GM23338 (cell line): ENCODE measurements around the gene TRPC4. TPM values are rescaled to one million over a fixed set of nuclear protein-coding genes. Genes with fewer than 3 reads are reported as not detected.

Experiments used
- ATAC-seq: fragments of 200-7000 bp; cut with Tn5 transposase; 3 replicates; pipeline ENCODE4 v1.9.1; 2020
- DNase-seq: peaks from one replicate; pipeline ENCODE4 v3.0.0-alpha.2; 2015; ENCODE audit warnings: low spot score
- H2AFZ ChIP-seq: fragments of 200-600 bp; sonication (generic); 2 replicates; pipeline ENCODE4 v1.8.0; 2016; ENCODE audit warnings: antibody characterized with exemption, mild to moderate bottlenecking, moderate library complexity
- H3F3A ChIP-seq: fragments of 200-600 bp; sonication (generic); replicated peaks from 2 replicates; pipeline ENCODE4 v1.8.0; 2017; ENCODE audit warnings: antibody characterized with exemption, mixed run types, low read depth
- H3K27ac ChIP-seq: fragments of 200-600 bp; sonication (generic); 2 replicates; pipeline ENCODE4 v1.6.1; 2016; ENCODE audit warnings: low read depth
- H3K27me3 ChIP-seq: fragments of 200-600 bp; sonication (generic); 2 replicates; pipeline ENCODE4 v1.8.0; 2016; ENCODE audit warnings: mild to moderate bottlenecking, mixed run types, moderate library complexity; ENCODE audit not compliant: insufficient read depth
- H3K36me3 ChIP-seq: fragments of 200-600 bp; sonication (generic); 2 replicates; pipeline ENCODE4 v1.8.0; 2016; ENCODE audit warnings: mild to moderate bottlenecking; ENCODE audit not compliant: insufficient read depth
- H3K4me1 ChIP-seq: fragments of 200-600 bp; sonication (generic); 2 replicates; pipeline ENCODE4 v1.8.0; 2016; ENCODE audit warnings: mild to moderate bottlenecking, moderate library complexity; ENCODE audit not compliant: insufficient read depth
- H3K4me2 ChIP-seq: fragments of 200-600 bp; sonication (generic); 2 replicates; pipeline ENCODE4 v1.7.1; 2017; ENCODE audit warnings: mixed run types
- H3K4me3 ChIP-seq: fragments of 200-600 bp; sonication (generic); 2 replicates; pipeline ENCODE4 v1.6.1; 2016; ENCODE audit warnings: mixed run types
- H3K79me2 ChIP-seq: fragments of 200-600 bp; sonication (generic); replicated peaks from 2 replicates; pipeline ENCODE4 v1.8.0; 2017; ENCODE audit warnings: mild to moderate bottlenecking; ENCODE audit not compliant: insufficient read depth
- H3K9me2 ChIP-seq: fragments of 200-600 bp; sonication (generic); 2 replicates; pipeline ENCODE4 v1.8.0; 2017; ENCODE audit not compliant: insufficient read depth
- H4K20me1 ChIP-seq: fragments of 200-600 bp; sonication (generic); replicated peaks from 2 replicates; pipeline ENCODE4 v1.8.0; 2017; ENCODE audit warnings: mild to moderate bottlenecking; ENCODE audit not compliant: insufficient read depth
- H3K27ac Mint-ChIP-seq: 2 replicates; pipeline ENCODE4 v1.8.0; 2020; ENCODE audit warnings: inconsistent platforms, mild to moderate bottlenecking, moderate library complexity, mixed read lengths
- H3K27me3 Mint-ChIP-seq: 3 replicates; pipeline ENCODE4 v1.8.0; 2022; ENCODE audit warnings: low read depth, mild to moderate bottlenecking, moderate library complexity, mixed read lengths, inconsistent platforms; ENCODE audit not compliant: insufficient read depth, poor library complexity
- H3K36me3 Mint-ChIP-seq: 3 replicates; pipeline ENCODE4 v1.8.0; 2021; ENCODE audit warnings: low read depth, mild to moderate bottlenecking, inconsistent platforms, moderate library complexity, mixed read lengths
- H3K4me1 Mint-ChIP-seq: 3 replicates; pipeline ENCODE4 v1.8.0; 2020; ENCODE audit warnings: mild to moderate bottlenecking, inconsistent platforms, mixed read lengths
- H3K4me3 Mint-ChIP-seq: 3 replicates; pipeline ENCODE4 v1.8.0; 2021; ENCODE audit warnings: moderate library complexity, mild to moderate bottlenecking, inconsistent platforms, mixed read lengths
- H3K9me3 Mint-ChIP-seq: 3 replicates; pipeline ENCODE4 v1.8.0; 2020; ENCODE audit warnings: moderate library complexity, mild to moderate bottlenecking, inconsistent platforms, mixed read lengths
- EZH2 ChIP-seq: fragments of 200-600 bp; sonication (generic); IDR thresholded peaks from one replicate; pipeline ENCODE4 v1.8.0; 2017; ENCODE audit warnings: antibody characterized with exemption, mild to moderate bottlenecking, low read depth; ENCODE audit not compliant: unreplicated experiment
- EZH2phosphoT487 ChIP-seq: fragments of 200-600 bp; sonication (generic); IDR thresholded peaks from one replicate; pipeline ENCODE4 v1.8.1; 2018; ENCODE audit warnings: antibody characterized with exemption; ENCODE audit not compliant: unreplicated experiment
- JUNB ChIP-seq: IDR thresholded peaks from one replicate; pipeline ENCODE4 v1.6.1; 2016; ENCODE audit warnings: antibody characterized with exemption; ENCODE audit not compliant: unreplicated experiment
- POLR2AphosphoS5 ChIP-seq: IDR thresholded peaks from 2 replicates; pipeline ENCODE4 v1.6.1; 2016; ENCODE audit warnings: antibody characterized with exemption, low read depth
- STAT1 ChIP-seq: IDR thresholded peaks from one replicate; pipeline ENCODE4 v1.6.1; 2016; ENCODE audit warnings: antibody characterized with exemption; ENCODE audit not compliant: unreplicated experiment
- ZNF114 ChIP-seq: fragments of 250-450 bp; sonication (Bioruptor Pico); IDR thresholded peaks from 2 replicates; pipeline ENCODE4 v1.5.0; 2020; ENCODE audit warnings: mild to moderate bottlenecking, moderate library complexity
- ZNF331 ChIP-seq: fragments of 250-450 bp; sonication (Bioruptor Pico); IDR thresholded peaks from 2 replicates; pipeline ENCODE4 v1.5.0; 2020; ENCODE audit warnings: low read depth, mild to moderate bottlenecking, moderate library complexity
- polyA plus RNA-seq: library from polyadenylated mRNA; unstranded; fragments of >200 nt; fragmentation: Nextera tagmentation; extraction: Ambion mirVana; gene quantifications from 2 replicates; pipeline ENCODE4 v1.2.1, GENCODE V29; 2016
- total RNA-seq: library from RNA; depleted of rRNA; stranded (reverse); fragments of >200 nt; shearing (Covaris generic); gene quantifications from 2 replicates; pipeline ENCODE4 v1.2.3, GENCODE V29; 2014
- TF ChIP-seq, protein P1 (sequence below): IDR thresholded peaks from one replicate; pipeline ENCODE4 v1.6.1; 2018; ENCODE audit warnings: antibody characterized with exemption; ENCODE audit not compliant: unreplicated experiment
- TF ChIP-seq, protein P2 (sequence below): IDR thresholded peaks from 2 replicates; pipeline ENCODE4 v1.6.1; 2016; ENCODE audit warnings: antibody characterized with exemption
- TF ChIP-seq, protein P3 (sequence below): fragments of 250-450 bp; sonication (Bioruptor Pico); IDR thresholded peaks from 2 replicates; pipeline ENCODE4 v1.5.0; 2020; ENCODE audit warnings: mild to moderate bottlenecking, moderate library complexity

TRPC4 gene
- total and polyA plus RNA-seq, 2 experiments from 2014 or later = 1.1 to 2.1 TPM

DNA sequence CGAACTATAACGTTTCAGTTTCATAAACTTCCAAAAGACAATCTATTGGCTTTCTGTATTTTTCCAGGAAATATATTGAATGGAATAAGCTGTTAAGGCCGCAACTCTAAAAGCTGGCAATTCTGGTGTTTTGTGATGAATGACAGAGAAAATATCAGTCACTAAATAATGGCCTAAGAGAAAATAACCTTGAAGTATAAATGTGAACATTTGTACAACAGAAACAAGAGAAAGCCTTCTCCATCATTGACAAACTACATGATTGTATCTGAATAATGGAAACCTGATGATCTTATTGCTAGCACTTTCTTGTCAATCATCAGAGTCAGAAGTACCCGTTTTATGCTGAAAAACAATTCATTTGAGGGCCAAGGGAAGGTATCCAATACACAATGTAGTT is 134.3 kb downstream of the TRPC4 start (continued):
- TF ChIP-seq ZNF331 (CRISPR knock-in tag) (no peak), STAT1 (no peak), EZH2phosphoT487 (no peak), ZNF114 (CRISPR knock-in tag) (no peak), JUNB (no peak), POLR2AphosphoS5 (no peak)
- TF ChIP-seq, protein P1, sequence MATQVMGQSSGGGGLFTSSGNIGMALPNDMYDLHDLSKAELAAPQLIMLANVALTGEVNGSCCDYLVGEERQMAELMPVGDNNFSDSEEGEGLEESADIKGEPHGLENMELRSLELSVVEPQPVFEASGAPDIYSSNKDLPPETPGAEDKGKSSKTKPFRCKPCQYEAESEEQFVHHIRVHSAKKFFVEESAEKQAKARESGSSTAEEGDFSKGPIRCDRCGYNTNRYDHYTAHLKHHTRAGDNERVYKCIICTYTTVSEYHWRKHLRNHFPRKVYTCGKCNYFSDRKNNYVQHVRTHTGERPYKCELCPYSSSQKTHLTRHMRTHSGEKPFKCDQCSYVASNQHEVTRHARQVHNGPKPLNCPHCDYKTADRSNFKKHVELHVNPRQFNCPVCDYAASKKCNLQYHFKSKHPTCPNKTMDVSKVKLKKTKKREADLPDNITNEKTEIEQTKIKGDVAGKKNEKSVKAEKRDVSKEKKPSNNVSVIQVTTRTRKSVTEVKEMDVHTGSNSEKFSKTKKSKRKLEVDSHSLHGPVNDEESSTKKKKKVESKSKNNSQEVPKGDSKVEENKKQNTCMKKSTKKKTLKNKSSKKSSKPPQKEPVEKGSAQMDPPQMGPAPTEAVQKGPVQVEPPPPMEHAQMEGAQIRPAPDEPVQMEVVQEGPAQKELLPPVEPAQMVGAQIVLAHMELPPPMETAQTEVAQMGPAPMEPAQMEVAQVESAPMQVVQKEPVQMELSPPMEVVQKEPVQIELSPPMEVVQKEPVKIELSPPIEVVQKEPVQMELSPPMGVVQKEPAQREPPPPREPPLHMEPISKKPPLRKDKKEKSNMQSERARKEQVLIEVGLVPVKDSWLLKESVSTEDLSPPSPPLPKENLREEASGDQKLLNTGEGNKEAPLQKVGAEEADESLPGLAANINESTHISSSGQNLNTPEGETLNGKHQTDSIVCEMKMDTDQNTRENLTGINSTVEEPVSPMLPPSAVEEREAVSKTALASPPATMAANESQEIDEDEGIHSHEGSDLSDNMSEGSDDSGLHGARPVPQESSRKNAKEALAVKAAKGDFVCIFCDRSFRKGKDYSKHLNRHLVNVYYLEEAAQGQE = no peak
- TF ChIP-seq, protein P2, sequence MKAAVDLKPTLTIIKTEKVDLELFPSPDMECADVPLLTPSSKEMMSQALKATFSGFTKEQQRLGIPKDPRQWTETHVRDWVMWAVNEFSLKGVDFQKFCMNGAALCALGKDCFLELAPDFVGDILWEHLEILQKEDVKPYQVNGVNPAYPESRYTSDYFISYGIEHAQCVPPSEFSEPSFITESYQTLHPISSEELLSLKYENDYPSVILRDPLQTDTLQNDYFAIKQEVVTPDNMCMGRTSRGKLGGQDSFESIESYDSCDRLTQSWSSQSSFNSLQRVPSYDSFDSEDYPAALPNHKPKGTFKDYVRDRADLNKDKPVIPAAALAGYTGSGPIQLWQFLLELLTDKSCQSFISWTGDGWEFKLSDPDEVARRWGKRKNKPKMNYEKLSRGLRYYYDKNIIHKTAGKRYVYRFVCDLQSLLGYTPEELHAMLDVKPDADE = no peak

DNA sequence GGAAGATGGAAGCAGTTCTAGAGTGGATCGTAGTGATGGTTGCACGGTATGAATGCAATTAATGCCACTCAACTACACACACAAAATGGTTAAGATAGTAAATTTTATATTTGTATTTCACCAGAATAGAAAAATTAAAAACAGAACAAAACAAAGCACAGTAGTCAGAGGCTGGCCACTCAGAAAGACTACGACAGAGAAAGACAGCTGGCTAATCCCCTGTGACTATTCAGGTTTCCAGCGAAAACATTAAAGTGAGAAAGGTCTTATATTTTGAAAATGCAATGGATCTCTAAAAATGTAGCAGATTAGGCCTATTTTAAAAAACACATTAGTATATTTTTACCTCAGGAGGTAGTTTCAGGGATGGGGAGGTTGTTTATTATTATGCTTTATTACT is 139.7 kb downstream of the TRPC4 start:
- no peaks in the 10 kb centered on the region for H3K4me1 Mint-ChIP-seq
- no peak overlapping the region for H2AFZ ChIP-seq
- no peak for ATAC-seq
- no peaks in the 10 kb centered on the region for H3K27me3 Mint-ChIP-seq
- no peak for DNase-seq
- H3K27ac ChIP-seq = no peak overlapping the region
- no peak overlapping the region for H3K4me3 ChIP-seq
- no peak overlapping the region for H3K4me2 ChIP-seq
- H3F3A ChIP-seq = no peaks in the 10 kb centered on the region
- no peaks in the 10 kb centered on the region for H3K9me2 ChIP-seq
- no peaks in the 10 kb centered on the region for H3K36me3 ChIP-seq
- H3K36me3 Mint-ChIP-seq = no peaks in the 10 kb centered on the region
- no peaks in the 10 kb centered on the region for H4K20me1 ChIP-seq
- H3K9me3 Mint-ChIP-seq = no peaks in the 10 kb centered on the region
- no peak overlapping the region for H3K27ac Mint-ChIP-seq
- no peaks in the 10 kb centered on the region for H3K27me3 ChIP-seq
- H3K4me1 ChIP-seq = no peaks in the 10 kb centered on the region
- H3K4me3 Mint-ChIP-seq = no peak overlapping the region
- no peaks in the 10 kb centered on the region for H3K79me2 ChIP-seq
- TF ChIP-seq JUNB (no peak), ZNF331 (CRISPR knock-in tag) (no peak), EZH2 (no peak), STAT1 (no peak), EZH2phosphoT487 (no peak), ZNF114 (CRISPR knock-in tag) (no peak)
- TF ChIP-seq, protein P3, sequence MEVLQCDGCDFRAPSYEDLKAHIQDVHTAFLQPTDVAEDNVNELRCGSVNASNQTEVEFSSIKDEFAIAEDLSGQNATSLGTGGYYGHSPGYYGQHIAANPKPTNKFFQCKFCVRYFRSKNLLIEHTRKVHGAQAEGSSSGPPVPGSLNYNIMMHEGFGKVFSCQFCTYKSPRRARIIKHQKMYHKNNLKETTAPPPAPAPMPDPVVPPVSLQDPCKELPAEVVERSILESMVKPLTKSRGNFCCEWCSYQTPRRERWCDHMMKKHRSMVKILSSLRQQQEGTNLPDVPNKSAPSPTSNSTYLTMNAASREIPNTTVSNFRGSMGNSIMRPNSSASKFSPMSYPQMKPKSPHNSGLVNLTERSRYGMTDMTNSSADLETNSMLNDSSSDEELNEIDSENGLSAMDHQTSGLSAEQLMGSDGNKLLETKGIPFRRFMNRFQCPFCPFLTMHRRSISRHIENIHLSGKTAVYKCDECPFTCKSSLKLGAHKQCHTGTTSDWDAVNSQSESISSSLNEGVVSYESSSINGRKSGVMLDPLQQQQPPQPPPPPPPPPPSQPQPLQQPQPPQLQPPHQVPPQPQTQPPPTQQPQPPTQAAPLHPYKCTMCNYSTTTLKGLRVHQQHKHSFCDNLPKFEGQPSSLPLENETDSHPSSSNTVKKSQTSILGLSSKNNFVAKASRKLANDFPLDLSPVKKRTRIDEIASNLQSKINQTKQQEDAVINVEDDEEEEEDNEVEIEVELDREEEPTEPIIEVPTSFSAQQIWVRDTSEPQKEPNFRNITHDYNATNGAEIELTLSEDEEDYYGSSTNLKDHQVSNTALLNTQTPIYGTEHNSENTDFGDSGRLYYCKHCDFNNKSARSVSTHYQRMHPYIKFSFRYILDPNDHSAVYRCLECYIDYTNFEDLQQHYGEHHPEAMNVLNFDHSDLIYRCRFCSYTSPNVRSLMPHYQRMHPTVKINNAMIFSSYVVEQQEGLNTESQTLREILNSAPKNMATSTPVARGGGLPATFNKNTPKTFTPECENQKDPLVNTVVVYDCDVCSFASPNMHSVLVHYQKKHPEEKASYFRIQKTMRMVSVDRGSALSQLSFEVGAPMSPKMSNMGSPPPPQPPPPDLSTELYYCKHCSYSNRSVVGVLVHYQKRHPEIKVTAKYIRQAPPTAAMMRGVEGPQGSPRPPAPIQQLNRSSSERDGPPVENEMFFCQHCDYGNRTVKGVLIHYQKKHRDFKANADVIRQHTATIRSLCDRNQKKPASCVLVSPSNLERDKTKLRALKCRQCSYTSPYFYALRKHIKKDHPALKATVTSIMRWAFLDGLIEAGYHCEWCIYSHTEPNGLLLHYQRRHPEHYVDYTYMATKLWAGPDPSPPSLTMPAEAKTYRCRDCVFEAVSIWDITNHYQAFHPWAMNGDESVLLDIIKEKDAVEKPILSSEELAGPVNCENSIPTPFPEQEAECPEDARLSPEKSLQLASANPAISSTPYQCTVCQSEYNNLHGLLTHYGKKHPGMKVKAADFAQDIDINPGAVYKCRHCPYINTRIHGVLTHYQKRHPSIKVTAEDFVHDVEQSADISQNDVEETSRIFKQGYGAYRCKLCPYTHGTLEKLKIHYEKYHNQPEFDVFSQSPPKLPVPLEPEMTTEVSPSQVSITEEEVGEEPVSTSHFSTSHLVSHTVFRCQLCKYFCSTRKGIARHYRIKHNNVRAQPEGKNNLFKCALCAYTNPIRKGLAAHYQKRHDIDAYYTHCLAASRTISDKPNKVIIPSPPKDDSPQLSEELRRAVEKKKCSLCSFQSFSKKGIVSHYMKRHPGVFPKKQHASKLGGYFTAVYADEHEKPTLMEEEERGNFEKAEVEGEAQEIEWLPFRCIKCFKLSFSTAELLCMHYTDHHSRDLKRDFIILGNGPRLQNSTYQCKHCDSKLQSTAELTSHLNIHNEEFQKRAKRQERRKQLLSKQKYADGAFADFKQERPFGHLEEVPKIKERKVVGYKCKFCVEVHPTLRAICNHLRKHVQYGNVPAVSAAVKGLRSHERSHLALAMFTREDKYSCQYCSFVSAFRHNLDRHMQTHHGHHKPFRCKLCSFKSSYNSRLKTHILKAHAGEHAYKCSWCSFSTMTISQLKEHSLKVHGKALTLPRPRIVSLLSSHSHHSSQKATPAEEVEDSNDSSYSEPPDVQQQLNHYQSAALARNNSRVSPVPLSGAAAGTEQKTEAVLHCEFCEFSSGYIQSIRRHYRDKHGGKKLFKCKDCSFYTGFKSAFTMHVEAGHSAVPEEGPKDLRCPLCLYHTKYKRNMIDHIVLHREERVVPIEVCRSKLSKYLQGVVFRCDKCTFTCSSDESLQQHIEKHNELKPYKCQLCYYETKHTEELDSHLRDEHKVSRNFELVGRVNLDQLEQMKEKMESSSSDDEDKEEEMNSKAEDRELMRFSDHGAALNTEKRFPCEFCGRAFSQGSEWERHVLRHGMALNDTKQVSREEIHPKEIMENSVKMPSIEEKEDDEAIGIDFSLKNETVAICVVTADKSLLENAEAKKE (CRISPR knock-in tag) = no peak
- TF ChIP-seq, protein P2 = no peak
